GM12891 (cell line): ENCODE results near the gene KCNA4.

Experiments used
- DNase-seq: peaks from one replicate; pipeline ENCODE4 v3.0.0; 2011; ENCODE audit warnings: low spot score; ENCODE audit not compliant: insufficient read length
- FAIRE-seq: peaks from 2 replicates; lab custom pipeline; 2011; peaks lifted over from hg19 to GRCh38; lab: Jason Lieb, UNC
- PAX5 ChIP-seq: IDR thresholded peaks from 2 replicates; pipeline ENCODE4 v1.6.1; 2011; ENCODE audit warnings: low read length, moderate library complexity, mild to moderate bottlenecking; ENCODE audit not compliant: insufficient read depth, severe bottlenecking
- POLR2A ChIP-seq: IDR thresholded peaks from 2 replicates; pipeline ENCODE4 v1.6.1; 2011; ENCODE audit warnings: low read depth, low read length, control low read depth
- POLR2AphosphoS5 ChIP-seq: IDR thresholded peaks from 2 replicates; pipeline ENCODE4 v1.6.1; 2011; ENCODE audit warnings: low read depth, low read length, control low read depth
- POU2F2 ChIP-seq: IDR thresholded peaks from 2 replicates; pipeline ENCODE4 v1.6.1; 2011; ENCODE audit warnings: low read depth, mild to moderate bottlenecking, control low read depth, low read length, moderate library complexity
- SPI1 ChIP-seq: IDR thresholded peaks from 2 replicates; pipeline ENCODE4 v1.6.1; 2011; ENCODE audit warnings: low read depth, low read length, control low read depth
- TAF1 ChIP-seq: IDR thresholded peaks from 2 replicates; pipeline ENCODE4 v1.6.1; 2011; ENCODE audit warnings: low read depth, low read length, control low read depth

The KCNA4 gene

GRCh38 chr11:29963036-29963435 is 53.8 kb downstream of the KCNA4 start:
- TF ChIP-seq POLR2AphosphoS5 (no peak), POLR2A (no peak)
- DNase-seq = no peak
- FAIRE-seq = no peak

- no peak for FAIRE-seq
- DNase-seq = no peak
- TF ChIP-seq TAF1 (no peak), PAX5 (no peak), POLR2AphosphoS5 (no peak), POU2F2 (no peak), POLR2A (no peak), SPI1 (no peak)
These were observed 54.6 kb downstream of the KCNA4 start for GRCh38 chr11:29962243-29962642.
